Erythroblast (primary cell): Measurements from ENCODE around the gene FGG.
"Not testable (repeated sequence)": the region's sequence is repeated elsewhere in the genome, so short reads cannot be mapped to it uniquely, and the experiment has no call there.

Experiments
- DNase-seq, 2 experiments: peaks; one replicate each; lab custom pipeline; 2025; lab: John Stamatoyannopoulos, UW
- GATA1 ChIP-seq: IDR thresholded peaks from 2 replicates; pipeline ENCODE4 v1.6.1; 2011; ENCODE audit warnings: low read depth, mild to moderate bottlenecking, control low read depth, low read length, moderate library complexity
- POLR2A ChIP-seq: IDR thresholded peaks from 2 replicates; pipeline ENCODE4 v1.6.1; 2011; ENCODE audit warnings: mild to moderate bottlenecking, low read length

FGG gene

DNA sequence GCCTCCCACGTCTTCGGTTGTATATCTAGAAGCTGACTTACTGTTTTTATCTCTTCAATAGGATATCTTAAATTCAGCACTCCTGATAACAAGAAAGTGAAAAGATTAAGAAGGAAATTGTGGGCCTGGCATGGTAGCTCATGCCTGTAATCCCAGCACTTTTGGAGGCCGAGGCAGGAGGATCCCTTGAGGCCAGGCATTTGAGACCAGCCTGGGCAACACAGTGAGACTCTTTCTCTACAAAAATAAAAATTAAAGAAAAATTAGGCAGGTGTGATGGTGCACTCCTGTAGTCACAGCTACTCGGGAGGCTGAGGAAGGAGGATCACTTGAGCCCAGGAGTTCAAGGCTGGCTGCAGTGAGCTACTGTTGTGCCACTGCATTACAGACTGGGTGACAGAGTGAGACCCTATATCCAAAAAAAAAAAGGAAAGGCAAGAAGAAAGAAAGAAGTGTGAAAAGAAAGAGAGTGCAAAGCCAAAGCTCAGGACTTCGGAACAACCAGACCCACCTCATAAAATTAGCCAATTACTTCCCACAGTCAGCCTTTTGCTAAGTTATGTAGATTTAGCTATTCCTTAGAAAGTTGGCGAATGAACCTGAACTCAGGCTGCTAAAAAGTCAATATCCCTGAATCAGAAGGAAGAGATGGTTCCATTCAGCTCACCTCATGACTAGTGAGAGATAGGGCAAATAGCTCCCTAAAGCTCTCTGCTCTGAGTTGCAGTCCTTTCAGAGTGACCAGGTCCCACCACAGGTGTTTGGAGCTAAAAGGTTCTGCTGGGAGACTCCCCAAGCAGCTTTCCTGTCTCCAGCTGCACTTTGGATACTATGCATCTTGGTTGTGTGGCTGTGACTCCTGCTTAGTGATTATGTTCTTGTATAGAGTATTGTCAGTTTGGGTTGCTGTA, 9.2 kb downstream of the FGG start:
- DNase-seq: no peak
- no peak for TF ChIP-seq POLR2A
- no peak for TF ChIP-seq GATA1

DNA sequence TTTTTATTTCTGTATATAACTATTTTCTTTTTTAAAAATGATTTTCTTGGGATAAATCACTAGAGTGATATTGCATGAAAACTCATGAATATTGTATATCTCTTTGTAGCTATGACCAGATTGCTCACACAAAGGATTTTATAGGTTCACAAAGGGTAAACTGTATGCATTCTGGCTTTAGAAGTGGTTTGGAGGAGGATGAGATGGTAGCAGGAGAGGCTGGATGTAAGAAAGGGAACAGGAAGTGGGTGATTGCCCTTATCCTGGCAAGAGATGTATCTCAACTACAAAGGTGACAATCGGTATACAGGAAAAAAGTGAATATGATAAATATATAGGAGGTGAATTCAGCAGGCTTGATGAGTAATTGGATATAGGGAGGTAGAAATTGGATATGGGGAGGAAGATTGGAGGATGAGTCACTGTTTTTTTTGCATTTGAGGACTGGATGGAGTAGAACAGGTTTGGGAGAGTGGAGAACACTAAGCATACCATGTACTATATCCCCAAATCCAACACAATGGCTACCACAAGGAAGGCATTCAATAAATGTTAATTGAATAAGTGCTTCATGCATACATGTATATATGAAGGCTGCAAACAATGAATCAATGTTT, 9.9 kb downstream of the FGG start:
- TF ChIP-seq GATA1 (no peak), POLR2A (no peak)
- DNase-seq: no peak

DNA sequence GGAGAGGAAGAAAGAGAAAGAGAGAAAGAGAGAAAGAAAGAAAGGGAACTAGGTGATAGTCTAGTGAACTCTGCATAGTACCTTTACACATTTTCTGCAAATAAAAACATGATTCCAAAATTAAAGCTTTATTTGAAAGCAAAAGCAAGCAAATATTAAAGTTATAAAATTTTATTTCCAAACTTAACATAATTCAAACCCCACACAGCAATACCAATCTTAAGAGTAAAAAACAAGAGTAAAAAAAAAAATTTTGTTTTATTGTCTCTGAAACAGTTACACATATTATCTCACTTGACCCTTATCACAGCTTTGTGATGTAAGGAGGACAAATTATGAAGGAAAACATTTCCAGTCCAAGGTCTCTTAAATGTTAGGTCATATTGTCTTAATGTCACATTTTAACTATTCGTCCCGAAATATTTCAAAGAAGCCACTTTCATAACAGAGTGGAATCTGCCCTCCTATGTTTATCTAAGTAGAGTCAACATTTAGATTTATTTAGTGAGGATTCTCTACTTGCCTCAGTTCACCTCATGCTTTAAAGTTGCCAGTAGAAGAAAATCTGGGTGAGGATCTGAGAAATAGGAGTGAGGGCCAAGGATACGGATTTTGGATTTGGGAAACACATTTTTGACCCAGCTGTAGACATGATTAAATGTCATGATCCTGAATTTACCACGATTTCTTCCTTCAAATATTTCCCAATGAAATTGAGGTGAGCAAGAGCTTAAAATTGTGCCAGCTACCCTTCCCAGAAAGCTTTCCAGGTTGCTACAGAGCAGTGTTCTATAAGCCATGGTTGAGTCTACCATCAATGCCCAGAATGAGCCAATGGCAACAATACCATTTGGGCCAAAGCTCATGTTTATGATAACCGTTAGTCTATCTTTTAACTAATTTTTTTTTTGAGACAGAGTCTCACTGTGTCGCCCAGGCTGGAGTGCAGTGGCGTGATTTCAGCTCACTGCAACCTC, 14.4 kb downstream of the FGG start:
- no peak for TF ChIP-seq GATA1
- no peak for TF ChIP-seq POLR2A
- DNase-seq: no peak

DNA sequence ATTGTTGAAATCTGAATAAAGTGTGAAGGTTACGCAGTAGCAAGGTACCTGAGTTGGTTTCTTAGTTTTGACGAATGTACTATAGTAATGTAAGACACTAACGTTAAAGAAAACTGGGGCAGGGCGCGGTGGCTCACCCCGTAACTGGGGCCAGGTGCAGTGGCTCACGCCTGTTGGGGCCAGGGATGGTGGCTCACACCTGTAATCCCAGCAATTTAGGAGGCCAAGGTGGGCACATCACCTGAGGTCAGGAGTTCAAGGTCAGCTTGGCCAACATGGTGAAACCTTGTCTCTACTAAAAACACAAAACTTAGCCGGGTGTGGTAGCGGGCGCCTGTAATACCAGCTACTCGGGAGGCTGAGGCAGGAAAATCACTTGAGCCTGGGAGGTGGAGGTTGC, 15.2 kb downstream of the FGG start:
- not testable (repeated sequence) for DNase-seq

DNA sequence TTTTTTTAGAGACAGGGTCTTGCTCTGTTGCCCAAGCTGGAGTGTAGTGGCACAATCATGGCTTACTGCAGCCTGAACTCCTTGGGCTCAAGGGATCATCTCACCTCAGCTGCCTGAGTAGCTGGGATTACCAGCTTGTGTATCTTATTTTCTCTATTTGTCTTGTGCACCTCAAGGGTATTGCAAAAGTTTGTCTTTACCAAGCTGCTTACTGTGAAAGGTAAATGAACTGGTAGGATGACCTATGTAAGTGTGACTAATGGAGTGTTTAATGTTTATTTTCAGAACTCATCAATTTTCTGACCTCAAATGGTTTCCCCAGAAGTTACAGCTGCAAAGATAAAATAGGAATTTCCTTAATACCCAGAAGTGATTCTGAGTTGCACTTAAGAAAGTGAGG, 16.6 kb downstream of the FGG start:
- TF ChIP-seq POLR2A (no peak), GATA1 (no peak)

DNA sequence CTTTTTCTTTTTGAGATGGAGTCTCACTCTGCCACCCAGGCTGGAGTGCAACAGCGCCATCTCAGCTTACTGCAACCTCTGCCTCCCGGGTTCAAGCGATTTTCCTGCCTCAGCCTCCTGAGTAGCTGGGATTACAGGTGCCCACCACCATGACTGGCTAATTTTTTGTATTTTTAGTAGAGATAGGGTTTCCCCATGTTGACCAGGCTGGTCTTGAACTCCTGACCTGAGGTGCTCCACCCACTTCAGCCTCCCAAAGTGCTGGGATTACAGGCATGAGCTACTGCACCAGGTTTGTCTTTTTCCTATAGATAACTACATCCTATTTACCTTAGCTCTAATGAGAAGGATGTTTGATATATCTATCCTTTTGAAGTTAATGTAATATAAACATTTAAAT, 18.1 kb downstream of the FGG start:
- DNase-seq: not testable (repeated sequence)

More for the DNA sequence above, 16.6 kb downstream of the FGG start:
- no peak for DNase-seq

DNA sequence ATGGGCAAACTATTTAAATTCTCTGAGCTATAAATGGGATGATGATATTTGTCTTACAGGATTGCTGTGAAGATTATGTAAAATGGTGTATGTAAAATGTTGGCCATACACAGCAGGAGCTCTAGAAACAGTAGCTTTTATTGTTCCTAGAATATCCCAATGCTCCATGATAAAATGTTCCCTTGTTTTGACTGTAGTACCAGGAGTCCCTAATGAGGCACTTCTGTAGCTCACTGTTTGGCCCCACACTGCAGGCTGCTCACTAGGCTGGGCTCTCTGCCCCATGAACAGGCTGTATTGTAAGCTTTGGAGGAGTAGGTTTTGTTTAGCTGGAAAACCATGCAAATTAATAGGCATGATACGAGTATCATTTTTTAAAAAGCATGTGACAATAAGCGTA, 18.6 kb downstream of the FGG start:
- TF ChIP-seq POLR2A (no peak), GATA1 (no peak)

DNA sequence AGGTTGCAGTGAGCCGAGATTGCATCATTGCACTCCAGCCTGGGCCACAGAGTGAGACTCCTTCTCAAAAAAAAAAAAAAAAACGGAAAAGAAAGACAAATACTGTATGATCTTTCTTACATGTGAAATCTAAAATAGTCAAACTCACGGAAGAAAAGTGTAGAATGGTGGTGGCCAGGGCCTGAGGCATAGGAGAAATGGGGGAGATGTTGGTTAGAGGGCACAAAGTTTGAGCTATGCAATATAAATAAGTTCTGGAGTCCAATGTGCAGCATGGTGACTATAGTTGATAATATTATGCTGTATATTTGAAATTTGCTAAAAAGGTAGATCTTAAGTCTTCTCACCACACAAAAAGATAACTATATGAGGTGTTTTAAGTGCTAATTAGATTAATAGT, 20.6 kb downstream of the FGG start:
- TF ChIP-seq POLR2A (no peak), GATA1 (no peak)
- DNase-seq: no peak

More for the DNA sequence above, 18.6 kb downstream of the FGG start:
- DNase-seq: no peak

DNA sequence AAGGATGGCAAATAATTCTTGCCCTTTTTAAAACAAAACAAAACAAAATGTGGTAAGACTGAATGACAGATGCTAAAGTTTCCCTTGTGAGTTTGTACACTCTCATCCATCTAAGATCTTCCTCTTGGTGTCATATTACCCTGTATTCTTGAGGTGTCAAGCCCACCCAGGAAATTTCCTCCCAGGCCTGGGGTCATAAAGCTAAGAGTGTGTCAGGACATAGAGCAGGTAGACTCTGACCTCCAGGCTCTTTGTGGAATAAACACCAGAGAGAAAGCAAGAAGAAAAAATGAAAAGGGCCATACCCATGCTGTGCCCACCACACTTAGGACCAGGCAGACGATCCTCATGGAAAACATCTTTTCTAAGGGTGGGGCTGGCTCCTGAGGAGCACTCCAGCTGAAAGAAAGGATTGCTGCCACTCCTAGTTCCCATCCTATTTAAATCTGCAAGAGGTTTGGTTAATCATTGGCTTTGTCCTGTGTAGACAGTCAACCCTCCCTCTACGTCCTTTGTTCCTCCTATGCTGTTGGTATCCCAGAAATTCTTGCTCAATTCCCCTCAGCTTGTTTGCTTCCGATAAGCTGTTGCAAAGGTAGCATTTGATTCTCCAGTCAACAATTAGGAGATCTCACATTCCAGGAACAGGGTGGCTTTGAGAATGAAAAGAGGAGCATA, 22.0 kb downstream of the FGG start, which contains the start of gene FGA:
Gene FGA, minus strand, starts transcription at position 414 of the 678 bp plus-strand sequence. Its CDS starts 55 bp downstream, at position 359.
- TF ChIP-seq GATA1 (no peak), POLR2A (no peak)

DNA sequence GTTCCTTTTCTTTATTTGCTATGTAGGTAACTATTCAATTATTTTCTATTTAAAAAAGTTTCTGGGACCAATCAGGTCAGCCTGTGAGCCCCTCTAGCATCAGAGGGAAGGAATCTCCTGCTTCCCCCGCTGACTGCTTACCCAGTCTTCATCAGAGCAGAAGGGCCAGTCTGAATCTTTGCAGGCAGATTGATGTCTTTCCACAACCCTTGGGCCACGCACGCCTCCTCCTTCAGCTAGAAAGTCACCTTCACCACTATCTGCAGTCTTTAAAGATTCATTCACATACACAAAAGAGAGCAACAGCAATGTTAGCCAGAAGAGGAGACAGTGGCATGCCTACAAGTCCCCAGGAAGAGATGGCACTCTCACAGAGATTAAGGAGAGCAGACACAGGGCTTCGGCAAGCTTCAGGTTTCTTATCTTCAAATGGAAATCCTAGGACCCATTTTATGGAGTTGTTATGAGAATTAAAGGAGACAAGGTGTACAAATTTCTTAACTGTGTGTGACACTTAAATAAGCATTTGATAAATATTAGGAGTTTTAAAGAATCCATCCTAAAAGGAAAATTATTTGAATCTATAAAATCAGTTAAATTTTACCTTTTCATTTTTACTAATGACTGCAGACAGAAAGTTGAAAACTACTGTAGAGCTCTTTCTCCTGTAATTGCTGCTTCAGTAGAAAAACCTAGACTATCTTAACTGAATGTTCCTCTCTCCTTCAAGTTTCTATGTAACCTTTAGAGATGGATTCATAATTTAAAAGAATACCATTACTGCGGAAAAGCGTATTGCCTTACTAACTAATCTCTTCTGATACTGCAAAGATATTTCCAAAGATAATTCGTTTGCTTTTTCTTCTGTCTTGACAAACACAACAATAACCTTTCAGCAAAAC, 22.9 kb downstream of the FGG start:
- TF ChIP-seq GATA1 (no peak), POLR2A (no peak)
- no peak for DNase-seq

More for the DNA sequence above, 22.0 kb downstream of the FGG start, which contains the start of gene FGA:
- DNase-seq: no peak

DNA sequence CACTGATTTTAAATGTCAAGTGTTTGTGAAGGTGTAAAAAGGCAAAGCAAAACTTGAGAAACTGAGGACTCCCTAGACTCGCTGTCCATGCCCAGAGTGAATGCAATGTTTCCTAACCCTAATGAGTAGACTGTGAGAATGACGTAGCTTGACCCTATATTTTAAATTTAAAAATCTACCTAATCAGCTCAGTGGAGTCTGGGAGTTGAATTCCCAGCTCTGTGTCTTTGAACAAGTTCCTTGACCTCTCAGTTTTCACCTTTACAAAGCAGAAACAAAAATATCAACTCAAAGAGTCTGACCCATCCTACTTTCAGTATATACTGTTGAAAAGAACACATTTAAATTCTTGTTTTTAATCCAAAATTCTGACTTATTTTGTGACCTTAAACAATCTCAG, 24.3 kb downstream of the FGG start:
- TF ChIP-seq GATA1 (no peak), POLR2A (no peak)
- DNase-seq: no peak

DNA sequence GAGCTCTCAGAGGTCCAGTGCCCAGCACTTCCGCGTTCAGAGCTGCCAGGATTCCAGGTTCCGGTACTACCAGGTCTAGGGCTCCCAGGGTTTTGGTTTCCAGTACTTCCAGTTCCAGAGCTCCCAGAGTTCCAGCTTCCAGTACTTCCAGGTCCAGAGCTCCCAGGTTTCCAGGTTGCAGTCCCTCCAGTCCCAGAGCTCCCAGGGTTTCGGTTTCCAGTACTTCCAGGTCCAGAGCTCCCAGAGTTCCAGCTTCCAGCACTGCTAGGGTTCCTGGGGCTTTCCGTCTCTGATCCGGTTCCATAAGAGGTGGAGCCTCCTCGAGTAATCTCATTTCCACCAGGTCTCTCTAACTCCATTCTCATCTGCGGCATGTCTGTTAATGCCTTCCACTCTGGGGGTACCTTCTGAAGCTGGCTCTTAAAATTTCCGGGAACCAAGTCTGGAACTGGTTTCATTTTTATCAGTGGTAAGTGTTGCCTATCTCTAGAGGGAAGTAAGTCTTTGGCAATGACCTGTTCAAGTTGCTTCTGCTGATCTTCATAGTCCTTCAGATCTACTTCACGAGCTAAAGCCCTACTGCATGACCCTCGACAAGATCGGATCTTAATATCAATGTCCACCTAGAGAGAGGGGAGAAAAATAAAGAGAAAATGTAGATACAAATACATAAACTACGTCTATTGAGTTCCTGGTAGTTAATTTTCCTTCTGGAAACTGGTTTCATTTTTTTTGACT, 26.0 kb downstream of the FGG start:
- no peak for TF ChIP-seq POLR2A
- no peak for TF ChIP-seq GATA1

More for the DNA sequence above, 26.0 kb downstream of the FGG start:
- DNase-seq: no peak
